Effector CD8-positive, alpha-beta T cell (primary cell): Measurements from ENCODE around the gene ANKLE1.

ENCODE experiments used
- DNase-seq: peaks from one replicate; lab custom pipeline; 2025; lab: John Stamatoyannopoulos, UW
- total RNA-seq, 4 experiments: gene quantifications; one replicate each; lab custom pipeline; 2026; lab: John Stamatoyannopoulos, UW

ANKLE1 gene
- total RNA-seq = 2.7 to 5.7 (median 4.3) reads per million in 4 experiments

- DNase-seq = peak; percentile 16
These were observed at the start of gene ANKLE1 for GRCh38 chr19:17281391-17282304. Gene ANKLE1 (plus strand): TSS chr19:17281901. CDS start chr19:17281921, 20 bp downstream.

- DNase-seq = no peak
These were observed 49.4 kb upstream of the ANKLE1 start for GRCh38 chr19:17232258-17232657.

GRCh38 chr19:17234911-17235299 is 46.8 kb upstream of the ANKLE1 start:
- DNase-seq = peak; percentile 41

- DNase-seq = peak; percentile 46
These were observed 46.3 kb upstream of the ANKLE1 start for GRCh38 chr19:17235300-17235970.

GRCh38 chr19:17235971-17236777 is 45.5 kb upstream of the ANKLE1 start:
- no peak for DNase-seq

GRCh38 chr19:17236811-17237543 is 44.7 kb upstream of the ANKLE1 start:
- no peak for DNase-seq

GRCh38 chr19:17237747-17238706 is 43.7 kb upstream of the ANKLE1 start:
- DNase-seq = no peak

- no peak for DNase-seq
These were observed 41.5 kb upstream of the ANKLE1 start for GRCh38 chr19:17240062-17240752.

GRCh38 chr19:17240826-17241399 is 40.8 kb upstream of the ANKLE1 start:
- DNase-seq = no peak

- no peak for DNase-seq
These were observed 39.1 kb upstream of the ANKLE1 start for GRCh38 chr19:17242431-17243208.

GRCh38 chr19:17243211-17243829 is 38.4 kb upstream of the ANKLE1 start:
- DNase-seq = no peak

- no peak for DNase-seq
These were observed 37.7 kb upstream of the ANKLE1 start for GRCh38 chr19:17243830-17244617.

- no peak for DNase-seq
These were observed 36.8 kb upstream of the ANKLE1 start for GRCh38 chr19:17244618-17245534.

- no peak for DNase-seq
These were observed 36.1 kb upstream of the ANKLE1 start, which contains the start of gene NR2F6 for GRCh38 chr19:17245535-17245984. Gene NR2F6 (minus strand): TSS chr19:17245919. CDS start chr19:17245220, 699 bp downstream.

GRCh38 chr19:17246681-17247425 is 34.8 kb upstream of the ANKLE1 start:
- DNase-seq = no peak
